ENCODE measurements around the gene SNX30.

Gene SNX30

DNA sequence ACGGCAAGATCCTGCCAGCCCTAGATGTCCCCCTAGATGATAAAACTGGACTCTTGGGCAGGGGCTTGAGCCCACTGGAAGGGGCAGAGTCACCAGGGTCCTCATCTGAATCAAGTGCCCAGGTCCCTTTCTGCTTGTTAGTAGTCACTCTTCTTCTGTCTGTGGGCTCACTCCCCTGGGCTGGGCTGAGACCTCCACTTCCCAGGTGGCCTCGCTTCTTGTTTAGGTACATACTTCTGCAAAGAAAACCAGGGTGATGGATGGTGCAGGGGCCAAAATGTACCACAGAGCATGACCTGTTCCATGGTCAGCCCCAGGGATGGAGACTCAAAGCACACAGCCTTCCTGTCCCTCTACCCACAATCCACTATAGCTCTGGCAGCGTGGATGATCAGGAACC is 141.0 kb downstream of the SNX30 start:
- DNase-seq: no peak

DNA sequence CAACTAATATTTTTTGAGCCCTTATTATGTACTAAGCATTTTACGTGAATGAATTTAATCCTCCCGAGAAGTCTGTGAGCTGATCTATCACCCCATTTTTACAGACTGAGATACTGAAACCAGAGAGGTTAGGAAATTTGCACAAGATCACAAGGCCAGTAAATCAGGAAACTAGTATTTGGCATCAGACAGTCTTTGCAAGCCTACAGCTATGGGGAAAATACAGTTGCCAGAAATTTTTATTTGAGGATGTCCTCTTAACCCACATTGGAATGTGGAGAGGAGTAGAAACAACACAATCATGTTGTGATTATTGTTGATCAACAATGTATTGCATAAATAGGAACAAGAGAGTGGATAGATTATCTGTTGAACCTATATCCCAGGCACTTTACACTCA is 142.4 kb downstream of the SNX30 start:
- DNase-seq: no peak

DNA sequence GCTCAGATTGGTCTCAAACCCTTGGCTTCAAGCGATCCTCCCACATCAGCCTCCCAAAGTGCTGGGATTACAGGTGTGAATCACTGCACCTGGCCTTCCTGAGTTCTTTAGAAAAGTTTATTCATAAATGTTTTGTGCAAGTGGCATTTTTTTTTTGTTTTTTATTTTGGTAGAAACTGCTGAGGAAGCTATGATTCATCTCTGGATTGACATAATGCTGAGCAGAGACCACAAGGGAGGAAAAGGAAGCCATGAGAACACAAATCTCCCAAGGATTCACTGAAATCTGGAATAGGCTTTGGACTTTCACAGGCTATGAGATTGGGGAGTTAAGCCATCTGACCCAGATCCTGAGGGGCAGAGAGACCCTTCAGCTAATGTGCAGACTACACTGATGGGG is 143.5 kb downstream of the SNX30 start:
- no peak for DNase-seq

DNA sequence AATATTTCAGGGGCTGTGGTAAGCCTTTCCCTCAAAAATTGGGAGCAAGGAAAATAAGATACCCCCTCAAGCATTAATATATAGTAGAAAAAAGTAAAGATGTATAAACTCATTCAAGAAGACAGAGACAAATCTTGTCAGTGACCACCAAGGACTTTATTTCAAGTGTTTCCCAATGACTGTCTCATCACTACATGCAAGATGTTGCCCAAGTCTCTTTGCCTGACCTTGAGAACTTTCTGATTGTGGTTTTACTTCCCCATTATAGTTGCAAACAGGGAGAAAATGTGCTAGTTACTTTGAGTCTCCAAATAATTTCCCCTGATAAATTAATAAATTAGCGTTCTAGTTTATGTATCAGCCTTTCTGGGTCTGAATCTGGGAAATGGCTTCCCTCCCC is 144.1 kb downstream of the SNX30 start:
- DNase-seq: peak; percentile 17

DNA sequence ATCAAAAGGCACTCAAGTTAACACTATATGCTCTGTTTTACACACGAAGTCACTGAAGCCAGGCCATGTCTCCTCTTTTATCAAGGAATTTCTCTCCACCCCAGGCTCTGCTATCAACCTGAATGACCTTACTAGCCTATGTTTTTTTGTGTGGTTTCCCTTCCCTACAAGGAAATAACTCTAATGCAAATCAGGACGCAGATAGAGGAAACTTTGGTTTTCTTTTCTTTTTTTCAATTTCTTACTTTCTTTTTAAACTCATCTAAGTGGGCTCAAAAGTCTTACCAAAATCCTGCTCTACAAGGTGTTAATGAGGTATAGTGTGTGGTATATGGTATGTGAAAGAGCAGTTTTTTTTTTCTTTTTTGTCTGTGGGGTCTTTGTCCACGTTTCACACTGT is 145.6 kb downstream of the SNX30 start:
- DNase-seq: no peak

DNA sequence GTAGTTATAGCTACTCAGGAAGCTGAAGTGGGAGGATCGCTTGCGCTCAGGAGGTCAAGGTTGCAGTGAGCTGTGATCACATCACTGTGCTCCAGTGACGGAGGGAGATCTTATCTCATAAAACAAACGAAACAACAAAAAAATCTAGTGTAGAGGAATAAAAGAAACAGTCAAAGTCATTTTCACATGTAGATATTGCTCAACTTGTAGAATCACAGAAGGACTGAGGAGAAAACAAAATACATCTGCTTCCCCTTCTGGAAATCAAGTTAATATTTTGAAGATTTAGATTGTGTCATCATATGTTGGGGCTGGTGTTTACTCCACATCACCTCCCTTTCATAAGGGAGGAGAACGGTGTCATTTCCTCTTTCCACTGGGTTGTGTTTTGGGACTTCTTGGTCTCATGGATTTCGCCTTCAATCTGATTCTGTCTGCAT is 148.3 kb downstream of the SNX30 start:
- peak; percentile 12 for DNase-seq

DNA sequence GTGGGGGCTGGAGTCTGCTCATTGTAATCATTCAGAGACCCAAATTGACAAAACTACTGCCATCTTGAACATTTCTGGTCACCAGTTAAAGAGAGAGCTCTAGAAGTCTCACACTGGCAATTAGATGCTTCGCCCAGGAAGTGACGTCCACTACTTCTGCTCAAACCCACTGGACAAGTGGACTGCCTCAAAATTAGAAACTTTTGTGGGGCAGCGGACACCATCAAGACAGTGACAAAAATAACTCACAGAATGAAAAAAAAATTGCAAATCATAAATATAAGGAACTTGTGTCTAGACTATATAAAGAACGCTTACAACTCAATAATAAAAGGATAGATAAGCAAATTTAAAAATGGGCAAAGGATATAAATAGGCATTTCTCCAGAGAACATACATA is 149.9 kb downstream of the SNX30 start:
- no peak for DNase-seq

DNA sequence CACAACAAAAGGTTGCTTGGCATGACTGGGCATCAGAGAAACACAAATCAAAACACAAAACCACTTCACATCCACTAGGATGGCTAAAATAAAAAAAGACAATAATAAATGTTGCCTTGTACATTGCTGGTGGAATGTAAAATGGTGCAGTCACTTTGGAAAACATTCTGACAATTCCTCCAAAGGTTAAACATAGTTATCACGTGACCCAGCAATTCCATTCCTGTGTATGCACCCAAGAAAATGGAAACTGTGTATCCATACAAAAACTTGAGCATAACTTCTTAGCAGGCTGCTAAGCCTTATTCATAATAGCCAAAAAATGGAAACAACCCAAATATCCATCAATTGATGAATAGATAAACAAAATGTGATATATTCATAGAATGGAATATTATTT is 150.3 kb downstream of the SNX30 start:
- DNase-seq: no peak

DNA sequence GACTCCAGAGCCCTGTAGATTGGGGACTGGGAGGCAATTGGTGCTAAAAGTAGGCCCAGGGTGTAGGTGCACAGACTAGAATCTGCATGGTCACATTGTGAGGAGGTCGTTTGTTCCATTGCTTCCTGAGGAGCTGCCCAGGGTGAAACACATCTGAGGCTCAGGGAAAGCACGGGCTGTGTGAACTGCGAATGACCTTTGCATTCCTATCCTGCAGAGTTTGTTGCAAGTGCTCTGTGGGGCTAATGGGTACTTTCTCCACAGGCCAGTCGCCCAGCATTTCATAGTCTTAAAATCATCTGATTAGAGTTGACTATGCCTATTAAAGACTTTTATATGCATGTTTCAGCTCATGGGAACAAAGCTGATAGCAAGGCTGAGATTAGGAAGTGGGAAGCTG is 154.5 kb downstream of the SNX30 start:
- no peak for DNase-seq

DNA sequence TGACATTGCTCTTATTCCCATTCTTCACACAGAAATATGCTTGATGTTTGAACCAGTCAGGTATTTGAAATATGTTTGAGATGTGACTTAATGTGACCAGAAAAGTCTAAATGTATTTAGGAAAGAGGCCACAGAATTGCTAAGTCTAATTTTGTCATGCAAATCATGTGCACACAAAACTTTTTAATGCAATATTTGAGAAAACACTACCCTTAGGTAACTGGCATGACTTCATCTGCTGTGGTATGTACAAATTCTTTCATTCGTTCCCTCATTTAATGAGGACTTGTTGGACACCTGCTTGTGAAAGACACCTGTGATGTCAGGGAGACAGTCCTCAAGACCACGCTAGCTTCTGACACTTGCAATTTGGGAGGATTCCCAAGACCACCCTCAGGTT is 161.2 kb downstream of the SNX30 start:
- no peak for DNase-seq

DNA sequence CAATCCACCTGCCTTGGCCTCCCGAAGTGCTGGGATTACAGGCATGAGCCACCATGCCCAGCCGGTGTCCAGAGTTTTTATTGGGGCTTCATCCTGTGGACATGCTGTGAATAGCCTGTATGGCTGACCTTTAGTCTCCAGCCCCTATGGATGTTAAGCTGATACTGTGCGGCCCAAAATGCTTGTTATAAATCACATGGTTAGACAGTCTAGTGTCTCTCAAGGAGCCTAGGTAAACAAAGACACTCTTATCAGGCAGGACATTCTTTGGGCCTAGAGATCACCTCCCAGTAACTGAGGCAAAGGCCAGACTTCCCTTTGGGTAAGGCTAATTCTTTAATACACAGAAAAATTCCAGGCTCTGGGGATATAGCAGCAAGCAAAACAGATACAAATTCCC is 162.1 kb downstream of the SNX30 start:
- DNase-seq: no peak

DNA sequence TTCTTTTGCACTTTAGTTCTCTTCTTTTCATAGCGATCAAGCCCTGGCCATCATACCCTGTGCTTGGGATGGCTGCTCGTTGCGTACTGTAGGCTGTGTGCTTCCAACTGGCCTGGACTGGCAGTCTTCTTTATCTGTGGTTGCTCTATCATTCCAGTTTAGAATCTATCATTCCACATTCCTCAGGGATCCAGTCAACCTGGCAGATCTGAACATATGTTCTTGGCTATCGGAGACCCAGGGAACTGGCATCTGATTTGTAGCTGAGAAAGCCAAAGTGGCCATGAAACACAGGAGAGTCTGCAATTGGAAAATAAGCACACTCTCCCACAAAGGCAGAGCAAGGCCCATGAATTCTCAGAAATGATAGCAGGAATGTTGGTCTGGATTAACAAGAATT is 162.8 kb downstream of the SNX30 start:
- DNase-seq: no peak

DNA sequence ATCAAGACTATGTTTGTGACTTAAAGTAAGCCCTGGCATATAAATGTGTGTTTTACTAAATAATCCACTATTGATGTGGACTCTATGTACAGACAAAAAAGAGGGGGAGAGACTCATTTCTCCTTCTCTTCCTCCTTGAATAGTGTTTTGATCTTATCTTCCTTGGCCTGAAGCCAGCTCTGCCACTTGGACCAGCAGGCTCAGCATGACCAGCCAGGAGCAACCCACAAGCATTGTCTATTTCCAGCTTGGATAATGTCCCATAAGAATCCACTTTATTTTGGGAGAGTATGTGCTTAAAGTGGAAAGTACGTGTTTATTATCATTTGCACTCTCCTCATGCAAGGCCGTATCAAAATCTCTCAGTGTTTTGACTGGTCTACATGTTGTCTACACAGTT is 164.0 kb downstream of the SNX30 start:
- no peak for DNase-seq

DNA sequence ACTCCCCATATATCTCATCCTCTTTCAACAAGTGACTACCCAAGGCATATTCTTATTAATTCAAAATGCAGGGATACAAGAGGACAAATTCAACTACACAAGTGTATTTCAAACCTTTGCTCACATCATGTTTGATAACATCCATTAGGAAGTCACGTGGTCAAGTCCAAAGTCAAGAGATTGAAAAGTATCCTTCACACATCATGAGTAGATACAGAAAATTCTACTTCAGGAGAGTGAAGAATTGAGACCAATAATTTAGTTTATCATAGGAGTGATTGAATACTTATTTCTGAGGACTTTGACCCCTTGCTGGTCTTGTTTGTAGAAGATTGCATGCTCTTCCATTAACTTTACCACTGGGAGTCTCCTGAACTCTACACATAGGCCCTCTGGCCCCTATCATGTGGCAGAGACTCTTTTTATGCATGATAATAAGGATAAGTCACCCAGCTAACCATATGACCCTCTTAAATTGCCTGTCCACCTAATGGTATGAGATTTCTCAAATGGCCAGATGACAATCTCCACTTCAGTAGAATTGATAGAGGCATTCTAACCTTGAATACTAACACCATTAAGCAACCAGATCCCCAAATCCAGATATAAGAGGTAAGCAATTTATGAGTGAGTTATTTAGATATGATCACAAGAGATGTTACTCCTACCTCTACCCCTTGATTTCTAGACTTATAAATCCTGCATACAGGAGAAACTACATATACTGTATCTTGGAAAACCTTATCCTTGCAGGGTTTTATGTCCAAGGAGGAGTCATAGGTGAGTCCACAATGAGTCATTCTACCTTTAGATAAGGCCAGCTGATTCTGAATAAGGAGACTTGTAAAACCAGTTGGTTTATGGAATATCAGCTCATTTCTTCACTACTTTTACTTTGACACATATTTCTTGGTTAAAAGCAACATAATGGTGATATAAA is 166.8 kb downstream of the SNX30 start:
- DNase-seq: no peak

DNA sequence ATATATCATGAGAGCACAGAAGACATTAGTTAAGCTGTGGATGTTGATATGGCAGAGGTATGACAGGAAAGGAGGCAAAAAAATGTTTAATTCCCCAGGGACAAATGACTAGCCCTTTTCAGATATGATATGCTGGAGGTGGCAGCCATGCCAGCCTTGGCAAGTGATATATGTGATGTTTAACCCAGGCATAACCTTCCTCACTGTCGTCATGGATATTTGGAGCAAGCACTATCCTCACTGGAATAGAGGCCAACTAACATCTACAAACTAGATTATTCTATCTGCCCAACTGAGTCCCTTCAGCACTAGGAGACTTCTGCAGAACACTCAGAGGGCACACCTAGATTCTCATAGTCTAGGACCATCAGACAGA is 167.4 kb downstream of the SNX30 start:
- DNase-seq: no peak

DNA sequence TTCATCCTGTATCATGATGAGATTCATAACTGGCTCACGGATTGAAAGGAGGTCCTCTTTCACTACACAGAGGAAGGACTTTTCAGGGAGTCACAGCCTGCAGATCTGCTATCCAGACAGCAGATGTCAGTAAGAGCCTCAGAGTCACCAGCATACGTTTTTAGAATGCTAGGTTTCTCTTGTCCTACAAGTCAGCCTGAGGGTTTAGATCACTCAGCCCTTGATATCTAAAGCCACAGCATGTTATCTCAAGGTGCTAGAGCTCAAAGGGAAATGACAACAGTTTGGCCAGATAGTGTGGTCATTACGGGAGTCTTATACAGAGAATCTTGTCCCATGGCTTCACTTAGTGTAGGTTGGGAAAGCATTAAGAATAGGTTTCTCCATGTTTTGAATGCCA is 171.0 kb downstream of the SNX30 start:
- no peak for DNase-seq

All from GF-D8 (cell line).